Measurements from ENCODE around the gene ADAT3.

ADAT3 gene

DNA sequence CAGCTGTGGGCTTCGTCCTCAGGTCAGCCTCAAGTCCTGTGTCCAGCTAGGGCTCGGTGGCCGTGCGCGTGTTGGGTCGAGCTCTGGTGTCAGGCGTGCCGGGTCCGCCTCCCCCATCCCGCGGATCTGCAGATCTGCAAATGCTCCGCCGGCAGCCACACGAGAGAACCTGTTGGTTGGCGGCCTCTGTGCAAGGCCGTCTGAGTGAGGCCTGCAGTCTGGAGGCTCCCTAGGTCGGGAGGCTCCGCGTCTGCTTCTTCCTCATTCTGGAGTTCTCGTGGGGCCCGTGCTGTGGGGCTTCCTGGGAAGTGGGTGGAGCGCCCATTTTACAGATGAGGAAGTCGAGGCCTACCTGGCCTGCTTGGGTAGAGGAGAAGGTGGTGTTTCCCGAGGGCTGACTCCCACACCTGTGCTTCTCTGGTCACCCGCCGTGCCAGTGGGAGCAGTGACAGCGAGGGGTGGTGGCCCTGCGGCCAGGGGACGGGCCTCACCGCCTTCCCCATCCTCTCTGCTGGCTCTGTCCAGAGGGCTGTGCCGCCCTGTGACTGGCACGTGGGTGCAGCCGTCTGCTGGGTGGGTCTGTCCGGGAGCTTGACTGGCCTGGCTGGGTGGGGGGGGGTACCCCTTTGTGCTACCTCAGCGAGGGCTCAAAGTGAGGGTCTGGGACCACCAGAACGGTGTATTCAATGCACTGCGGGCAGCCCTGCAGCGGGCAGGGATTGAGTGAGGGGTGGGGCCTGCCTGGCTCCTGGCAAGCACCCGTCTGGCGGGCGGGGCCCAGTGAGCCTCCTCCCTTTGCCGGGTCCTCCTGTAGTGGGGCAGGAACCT is 39.1 kb downstream of the ADAT3 start:
- Histone ChIP-seq H3K36me3 (ENCODE audit: control insufficient read depth in 1 of 2, insufficient read depth in 2 of 2, low read length in 2 of 2) (peaks cover 8 to 10% of the 10 kb centered on the region in 2 experiments), H3K18ac (ENCODE audit: low read length) (no peak overlapping the region), H3K4me1 (ENCODE audit: control insufficient read depth in 1 of 2, insufficient read depth in 2 of 2, low read length in 2 of 2) (peaks cover 12 to 20% of the 10 kb centered on the region in 2 experiments), H3K4me3 (ENCODE audit: low read depth, low read length) (no peak overlapping the region), H4K8ac (ENCODE audit: low read depth, low read length) (no peak overlapping the region), H3K14ac (ENCODE audit: low read length) (no peak overlapping the region), H4K12ac (ENCODE audit: low read depth, low read length) (peak overlapping the region; percentile 35), H2BK120ac (ENCODE audit: insufficient read depth, low read length, poor library complexity) (no peak overlapping the region), H3K9ac (ENCODE audit: low read length) (no peak overlapping the region), H3K4ac (ENCODE audit: low read depth, low read length) (peak overlapping the region; percentile 98), H3K23ac (ENCODE audit: low read length) (no peak overlapping the region), H2BK5ac (ENCODE audit: low read depth, low read length, poor library complexity) (no peak overlapping the region), H2AK5ac (ENCODE audit: low read length) (no peak overlapping the region), H2AFZ (ENCODE audit: insufficient read depth, low read length, poor library complexity) (no peak overlapping the region), H3K27ac (ENCODE audit: low read depth, low read length) (no peak overlapping the region), H3K27me3 (ENCODE audit: insufficient read depth, low read length) (no peaks in the 10 kb centered on the region), H3K9me3 (ENCODE audit: insufficient read depth, low read depth, low read length) (peaks cover 3% of the 10 kb centered on the region), H3K79me1 (ENCODE audit: low read length) (peaks cover 20% of the 10 kb centered on the region), H2BK12ac (ENCODE audit: low read length) (no peak overlapping the region), H3K79me2 (ENCODE audit: control insufficient read depth, insufficient read depth, low read length, poor library complexity) (peaks cover 57% of the 10 kb centered on the region), H4K91ac (ENCODE audit: low read depth, low read length) (no peak overlapping the region), H3K4me2 (ENCODE audit: low read length) (no peak overlapping the region)
- no CpG with 5 or more reads among the region's 42 CpGs for WGBS (ENCODE audit: extremely low coverage, insufficient coverage, insufficient read length)
- no peak for DNase-seq

DNA sequence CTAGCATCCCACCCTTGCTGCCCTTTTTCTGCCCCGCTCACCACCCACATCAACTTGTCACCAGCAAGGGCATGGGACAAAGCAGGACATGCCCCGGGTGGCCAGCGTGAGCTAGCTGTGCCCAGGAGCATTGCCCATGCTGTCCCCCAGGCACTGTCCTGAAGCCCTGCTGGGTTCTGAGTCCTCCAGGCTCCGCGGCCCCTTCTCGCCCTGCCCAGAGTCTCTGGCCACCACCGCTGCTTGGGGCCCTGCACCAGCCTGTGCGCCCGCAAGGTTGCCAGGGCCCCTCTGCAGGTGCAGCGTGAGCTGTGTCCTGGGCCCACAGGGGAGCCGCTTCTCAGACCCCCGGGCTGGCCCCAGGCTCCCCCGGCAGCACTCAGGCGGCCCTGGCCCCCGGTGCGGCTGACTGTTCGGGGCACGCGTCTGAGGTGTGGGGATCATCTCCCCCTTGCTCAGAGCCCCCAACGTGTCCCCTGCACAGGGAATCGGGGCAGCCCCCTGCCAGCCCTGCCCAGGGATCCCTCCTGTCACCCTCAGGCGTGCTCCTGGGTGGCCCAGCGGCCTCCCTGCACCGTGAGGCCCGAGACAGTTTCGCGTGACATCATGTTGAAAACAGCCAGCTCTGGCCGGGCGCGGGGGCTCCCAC is 39.8 kb downstream of the ADAT3 start:
- Histone ChIP-seq H3K79me1 (ENCODE audit: low read length) (peaks cover 17% of the 10 kb centered on the region), H3K4me3 (ENCODE audit: low read depth, low read length) (no peak overlapping the region), H3K4ac (ENCODE audit: low read depth, low read length) (peak overlapping the region; percentile 98), H2AK5ac (ENCODE audit: low read length) (no peak overlapping the region), H3K27ac (ENCODE audit: low read depth, low read length) (no peak overlapping the region), H2BK5ac (ENCODE audit: low read depth, low read length, poor library complexity) (no peak overlapping the region), H4K8ac (ENCODE audit: low read depth, low read length) (no peak overlapping the region), H3K4me2 (ENCODE audit: low read length) (no peak overlapping the region), H3K18ac (ENCODE audit: low read length) (no peak overlapping the region), H2BK12ac (ENCODE audit: low read length) (no peak overlapping the region), H3K36me3 (ENCODE audit: control insufficient read depth in 1 of 2, insufficient read depth in 2 of 2, low read length in 2 of 2) (peaks cover 13 to 16% of the 10 kb centered on the region in 2 experiments), H4K91ac (ENCODE audit: low read depth, low read length) (no peak overlapping the region), H2BK120ac (ENCODE audit: insufficient read depth, low read length, poor library complexity) (no peak overlapping the region), H3K4me1 (ENCODE audit: control insufficient read depth in 1 of 2, insufficient read depth in 2 of 2, low read length in 2 of 2) (peaks cover 9 to 15% of the 10 kb centered on the region in 2 experiments), H3K79me2 (ENCODE audit: control insufficient read depth, insufficient read depth, low read length, poor library complexity) (peaks cover 62% of the 10 kb centered on the region), H3K23ac (ENCODE audit: low read length) (no peak overlapping the region), H2AFZ (ENCODE audit: insufficient read depth, low read length, poor library complexity) (no peak overlapping the region), H3K14ac (ENCODE audit: low read length) (no peak overlapping the region), H3K27me3 (ENCODE audit: insufficient read depth, low read length) (no peaks in the 10 kb centered on the region), H3K9ac (ENCODE audit: low read length) (no peak overlapping the region), H3K9me3 (ENCODE audit: insufficient read depth, low read depth, low read length) (peaks cover 3% of the 10 kb centered on the region), H4K12ac (ENCODE audit: low read depth, low read length) (no peak overlapping the region)
- no peak for DNase-seq
- no CpG with 5 or more reads among the region's 30 CpGs for whole genome bisulfite sequencing (ENCODE audit: extremely low coverage, insufficient coverage, insufficient read length)

DNA sequence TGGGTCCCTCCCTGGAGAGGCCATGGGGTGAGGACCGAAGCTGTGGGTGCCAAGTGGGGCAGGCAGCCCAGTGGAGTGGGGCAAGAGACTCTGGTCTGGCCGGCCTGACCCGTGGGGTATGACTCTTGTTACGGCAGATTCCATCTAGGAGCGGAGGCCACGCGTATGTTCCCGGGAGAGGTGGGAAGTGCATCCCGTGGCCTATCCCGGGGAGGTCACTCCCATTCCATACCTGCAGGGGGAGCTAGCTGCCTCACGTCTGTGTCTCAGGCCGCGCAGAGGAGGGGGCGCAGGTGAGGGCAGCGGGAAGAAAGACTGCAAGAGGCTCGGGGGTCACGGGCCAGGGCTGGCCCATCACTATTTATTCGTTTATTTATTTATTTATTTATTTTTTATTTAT is 40.7 kb downstream of the ADAT3 start:
- Histone ChIP-seq H3K4ac (ENCODE audit: low read depth, low read length) (peak overlapping the region; percentile 18), H3K4me1 (ENCODE audit: control insufficient read depth in 1 of 2, insufficient read depth in 2 of 2, low read length in 2 of 2) (peaks cover 6 to 11% of the 10 kb centered on the region in 2 experiments), H3K9ac (ENCODE audit: low read length) (no peak overlapping the region), H3K23ac (ENCODE audit: low read length) (no peak overlapping the region), H3K36me3 (ENCODE audit: control insufficient read depth in 1 of 2, insufficient read depth in 2 of 2, low read length in 2 of 2) (peaks cover 13 to 18% of the 10 kb centered on the region in 2 experiments), H2AK5ac (ENCODE audit: low read length) (no peak overlapping the region), H3K4me2 (ENCODE audit: low read length) (no peak overlapping the region), H3K27me3 (ENCODE audit: insufficient read depth, low read length) (no peaks in the 10 kb centered on the region), H2BK5ac (ENCODE audit: low read depth, low read length, poor library complexity) (no peak overlapping the region), H3K79me1 (ENCODE audit: low read length) (peaks cover 9% of the 10 kb centered on the region), H3K18ac (ENCODE audit: low read length) (no peak overlapping the region), H2BK120ac (ENCODE audit: insufficient read depth, low read length, poor library complexity) (no peak overlapping the region), H3K9me3 (ENCODE audit: insufficient read depth, low read depth, low read length) (peaks cover 3% of the 10 kb centered on the region), H2BK12ac (ENCODE audit: low read length) (no peak overlapping the region), H3K27ac (ENCODE audit: low read depth, low read length) (no peak overlapping the region), H4K91ac (ENCODE audit: low read depth, low read length) (no peak overlapping the region), H4K8ac (ENCODE audit: low read depth, low read length) (no peak overlapping the region), H4K12ac (ENCODE audit: low read depth, low read length) (no peak overlapping the region), H2AFZ (ENCODE audit: insufficient read depth, low read length, poor library complexity) (no peak overlapping the region), H3K79me2 (ENCODE audit: control insufficient read depth, insufficient read depth, low read length, poor library complexity) (peaks cover 59% of the 10 kb centered on the region), H3K14ac (ENCODE audit: low read length) (no peak overlapping the region), H3K4me3 (ENCODE audit: low read depth, low read length) (no peak overlapping the region)
- DNase-seq = peak; percentile 65 to 88
- no CpG with 5 or more reads among the region's 18 CpGs for WGBS (ENCODE audit: extremely low coverage, insufficient coverage, insufficient read length)

DNA sequence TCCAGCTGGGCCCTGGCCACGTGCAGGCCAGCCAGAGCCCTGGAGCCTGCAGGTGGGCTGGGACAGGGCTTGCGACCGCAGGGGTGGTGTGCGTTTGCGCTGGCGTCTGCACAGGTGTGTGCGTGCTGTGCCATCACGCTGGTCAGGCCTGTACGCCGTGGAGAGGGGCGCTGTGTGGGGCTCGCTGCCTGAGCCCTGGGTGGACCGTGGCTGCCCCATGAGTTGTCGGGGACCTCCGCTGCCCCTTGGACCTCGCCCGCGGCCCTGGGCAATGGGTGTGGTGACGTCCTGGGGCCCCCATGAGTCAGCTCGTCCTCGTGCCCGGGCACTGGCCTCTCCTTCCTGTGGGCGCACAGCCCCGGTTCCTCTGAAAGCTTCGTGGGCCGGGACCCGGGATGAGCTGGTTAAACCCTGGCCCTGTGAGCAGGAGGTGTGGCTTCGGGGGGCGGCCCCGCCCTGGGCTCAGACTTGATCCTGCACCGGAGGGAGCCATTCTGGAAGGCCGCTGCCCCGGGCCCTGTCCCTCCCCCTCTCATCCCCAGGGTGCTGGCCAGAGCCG is 42.5 kb downstream of the ADAT3 start:
- no peak overlapping the region for H3K27ac ChIP-seq (ENCODE audit: low read depth, low read length)
- H3K4ac ChIP-seq (ENCODE audit: low read depth, low read length) = peak overlapping the region; percentile 60
- H3K9ac ChIP-seq (ENCODE audit: low read length) = no peak overlapping the region
- H3K36me3 ChIP-seq (ENCODE audit: control insufficient read depth in 1 of 2, insufficient read depth in 2 of 2, low read length in 2 of 2) = peaks cover 22 to 26% of the 10 kb centered on the region in 2 experiments
- H3K79me1 ChIP-seq (ENCODE audit: low read length) = no peaks in the 10 kb centered on the region
- DNase-seq = peak; percentile 52 to 55
- H4K8ac ChIP-seq (ENCODE audit: low read depth, low read length) = no peak overlapping the region
- H3K18ac ChIP-seq (ENCODE audit: low read length) = no peak overlapping the region
- H3K23ac ChIP-seq (ENCODE audit: low read length) = no peak overlapping the region
- H4K12ac ChIP-seq (ENCODE audit: low read depth, low read length) = no peak overlapping the region
- no peak overlapping the region for H2AK5ac ChIP-seq (ENCODE audit: low read length)
- no peak overlapping the region for H2BK120ac ChIP-seq (ENCODE audit: insufficient read depth, low read length, poor library complexity)
- H3K4me2 ChIP-seq (ENCODE audit: low read length) = no peak overlapping the region
- H3K4me3 ChIP-seq (ENCODE audit: low read depth, low read length) = no peak overlapping the region
- H2AFZ ChIP-seq (ENCODE audit: insufficient read depth, low read length, poor library complexity) = no peak overlapping the region
- H3K9me3 ChIP-seq (ENCODE audit: insufficient read depth, low read depth, low read length) = peaks cover 3% of the 10 kb centered on the region
- peaks cover 5 to 10% of the 10 kb centered on the region in 2 experiments for H3K4me1 ChIP-seq (ENCODE audit: control insufficient read depth in 1 of 2, insufficient read depth in 2 of 2, low read length in 2 of 2)
- H4K91ac ChIP-seq (ENCODE audit: low read depth, low read length) = no peak overlapping the region
- peaks cover 48% of the 10 kb centered on the region for H3K79me2 ChIP-seq (ENCODE audit: control insufficient read depth, insufficient read depth, low read length, poor library complexity)
- H2BK5ac ChIP-seq (ENCODE audit: low read depth, low read length, poor library complexity) = no peak overlapping the region
- no CpG with 5 or more reads among the region's 34 CpGs for WGBS (ENCODE audit: extremely low coverage, insufficient coverage, insufficient read length)
- H2BK12ac ChIP-seq (ENCODE audit: low read length) = no peak overlapping the region
- H3K27me3 ChIP-seq (ENCODE audit: insufficient read depth, low read length) = no peaks in the 10 kb centered on the region
- H3K14ac ChIP-seq (ENCODE audit: low read length) = no peak overlapping the region

Measured in trophoblast cell (in vitro differentiated cells and primary cell).